SK-N-MC (cell line): ENCODE results near the gene ATE1.
"Not testable (repeated sequence)": the region's sequence is repeated elsewhere in the genome, so short reads cannot be mapped to it uniquely, and the experiment has no call there.

ENCODE experiments used
- DNase-seq: peaks from one replicate; pipeline ENCODE4 v3.0.0-alpha.2; 2011; ENCODE audit warnings: low read depth, low spot score
- H3K27ac ChIP-seq: fragments of 200-600 bp; sonication (generic); 2 replicates; pipeline ENCODE4 v1.5.1; 2016; ENCODE audit warnings: mixed run types
- H3K36me3 ChIP-seq: fragments of 200-600 bp; sonication (generic); 2 replicates; pipeline ENCODE4 v1.6.1; 2017; ENCODE audit warnings: antibody characterized with exemption, low read length, mixed read lengths; ENCODE audit not compliant: insufficient read depth
- H3K4me3 ChIP-seq: fragments of 200-600 bp; sonication (generic); 2 replicates; pipeline ENCODE4 v1.5.1; 2016
- H3K9ac ChIP-seq: fragments of 200-600 bp; sonication (generic); 2 replicates; pipeline ENCODE4 v1.8.0; 2017; ENCODE audit warnings: mixed run types, mixed read lengths; ENCODE audit not compliant: insufficient read length
- H3K9me3 ChIP-seq: fragments of 200-600 bp; sonication (generic); 2 replicates; pipeline ENCODE4 v1.6.1; 2017; ENCODE audit warnings: low read depth, mild to moderate bottlenecking, antibody characterized with exemption, low read length, moderate library complexity, mixed read lengths
- EZH2 ChIP-seq: fragments of 200-600 bp; sonication (generic); IDR thresholded peaks from one replicate; pipeline ENCODE4 v1.6.1; 2017; ENCODE audit warnings: antibody characterized with exemption
- FOXP2 ChIP-seq: optimal IDR thresholded peaks from 2 replicates; pipeline ENCODE3; 2011; ENCODE audit warnings: mild to moderate bottlenecking, moderate library complexity; ENCODE audit not compliant: insufficient read depth; ENCODE audit errors: extremely low read length, control extremely low read depth
- POLR2AphosphoS5 ChIP-seq: IDR thresholded peaks from 2 replicates; pipeline ENCODE4 v1.6.1; 2012; ENCODE audit warnings: mild to moderate bottlenecking, low read depth, low read length, borderline replicate concordance

The ATE1 gene

GRCh38 chr10:121921238-121921931, 6.4 kb downstream of the ATE1 start:
- H3K9ac ChIP-seq = no peak overlapping the region
- no peak overlapping the region for H3K27ac ChIP-seq
- no peak overlapping the region for H3K4me3 ChIP-seq
- no peaks in the 10 kb centered on the region for H3K9me3 ChIP-seq
- no peaks in the 10 kb centered on the region for H3K36me3 ChIP-seq
- DNase-seq = no peak
- TF ChIP-seq EZH2 = no peak
- TF ChIP-seq FOXP2 = no peak
- no peak for TF ChIP-seq POLR2AphosphoS5

- DNase-seq = no peak
- Histone ChIP-seq H3K9ac (no peak overlapping the region), H3K36me3 (no peaks in the 10 kb centered on the region), H3K4me3 (no peak overlapping the region), H3K9me3 (no peaks in the 10 kb centered on the region), H3K27ac (no peak overlapping the region)
- TF ChIP-seq POLR2AphosphoS5 (no peak), EZH2 (no peak)
These were observed 8.2 kb downstream of the ATE1 start for GRCh38 chr10:121919666-121920065.

GRCh38 chr10:121918800-121919199, 9.0 kb downstream of the ATE1 start:
- H3K9me3 ChIP-seq, DNase-seq, H3K4me3 ChIP-seq, H3K36me3 ChIP-seq, H3K9ac ChIP-seq: not testable (repeated sequence)
- peak overlapping the region; percentile 98; the same call in 1 of the 2 replicates for H3K27ac ChIP-seq

GRCh38 chr10:121914661-121915060, 13.2 kb downstream of the ATE1 start:
- TF ChIP-seq EZH2 (no peak), FOXP2 (no peak), POLR2AphosphoS5 (no peak)
- Histone ChIP-seq H3K9ac (no peak overlapping the region), H3K9me3 (no peaks in the 10 kb centered on the region), H3K27ac (no peak overlapping the region), H3K4me3 (no peak overlapping the region), H3K36me3 (no peaks in the 10 kb centered on the region; the same call in 1 of the 2 replicates)
- no peak for DNase-seq

- Histone ChIP-seq H3K9ac (no peak overlapping the region), H3K9me3 (no peaks in the 10 kb centered on the region), H3K36me3 (no peaks in the 10 kb centered on the region; the same call in 1 of the 2 replicates), H3K4me3 (no peak overlapping the region), H3K27ac (no peak overlapping the region)
- no peak for TF ChIP-seq FOXP2
- no peak for TF ChIP-seq EZH2
- TF ChIP-seq POLR2AphosphoS5 = no peak
- DNase-seq = no peak
These were observed 16.5 kb downstream of the ATE1 start for GRCh38 chr10:121911421-121911697.

- Histone ChIP-seq H3K9me3 (no peaks in the 10 kb centered on the region), H3K4me3 (no peak overlapping the region), H3K27ac (no peak overlapping the region), H3K9ac (no peak overlapping the region), H3K36me3 (no peaks in the 10 kb centered on the region; the same call in 1 of the 2 replicates)
- TF ChIP-seq FOXP2 = no peak
- no peak for TF ChIP-seq EZH2
- TF ChIP-seq POLR2AphosphoS5 = no peak
- no peak for DNase-seq
These were observed 17.0 kb downstream of the ATE1 start for GRCh38 chr10:121910673-121911420.

GRCh38 chr10:121904888-121905287, 22.9 kb downstream of the ATE1 start:
- Histone ChIP-seq H3K36me3 (no peaks in the 10 kb centered on the region; the same call in 1 of the 2 replicates), H3K9me3 (no peaks in the 10 kb centered on the region), H3K4me3 (no peak overlapping the region), H3K27ac (no peak overlapping the region), H3K9ac (no peak overlapping the region)
- DNase-seq = no peak
- no peak for TF ChIP-seq POLR2AphosphoS5
- TF ChIP-seq FOXP2 = no peak
- no peak for TF ChIP-seq EZH2

- Histone ChIP-seq H3K9me3 (no peaks in the 10 kb centered on the region), H3K36me3 (no peaks in the 10 kb centered on the region), H3K4me3 (no peak overlapping the region), H3K27ac (no peak overlapping the region), H3K9ac (no peak overlapping the region)
- TF ChIP-seq FOXP2 = no peak
- no peak for TF ChIP-seq EZH2
- no peak for TF ChIP-seq POLR2AphosphoS5
- DNase-seq = no peak
These were observed 27.2 kb downstream of the ATE1 start for GRCh38 chr10:121900443-121901174.
